Dendritic cell treated with granulocyte-macrophage colony-stimulating factor and Interleukin-4, amounts not matched to agents 40 ng/mL and 50 ng/mL, for 4 days (primary cell): Measurements from ENCODE around the gene NTSR1.
A peak's percentile ranks its signal among the peaks of the same experiment; 100 is the strongest.

Experiments used
- H3K27ac Mint-ChIP-seq: one replicate; pipeline ENCODE4 v1.8.0; 2022; ENCODE audit warnings: mild to moderate bottlenecking, mixed read lengths
- H3K27me3 Mint-ChIP-seq: one replicate; pipeline ENCODE4 v1.8.0; 2022; ENCODE audit warnings: mild to moderate bottlenecking, mixed read lengths
- H3K36me3 Mint-ChIP-seq: one replicate; pipeline ENCODE4 v1.8.0; 2022; ENCODE audit warnings: low read depth, mixed read lengths
- H3K4me1 Mint-ChIP-seq: one replicate; pipeline ENCODE4 v1.8.0; 2022; ENCODE audit warnings: low read depth, mixed read lengths
- H3K4me3 Mint-ChIP-seq: one replicate; pipeline ENCODE4 v1.8.0; 2022; ENCODE audit warnings: mild to moderate bottlenecking, moderate library complexity, mixed read lengths
- H3K9me3 Mint-ChIP-seq: one replicate; pipeline ENCODE4 v1.8.0; 2022; ENCODE audit warnings: mixed read lengths
- intact Hi-C: fragments of 100-400 bp; cut with micrococcal nuclease; formaldehyde crosslinking; loops from one replicate; pipeline ENCODE4 v1.15.0; 2022

NTSR1 gene

GRCh38 chr20:62708591-62709536 lies at the start of gene NTSR1:
Gene NTSR1 (plus strand): TSS chr20:62708836. CDS start chr20:62709208, 372 bp downstream.
- Mint-ChIP-seq H3K4me3 (peak within 1 kb of the TSS; percentile 67), H3K9me3 (no peaks in the 10 kb centered on the region), H3K4me1 (peaks cover 49% of the 10 kb centered on the region), H3K27me3 (peaks cover 62% of the 10 kb centered on the region), H3K27ac (no peak within 1 kb of the TSS), H3K36me3 (no peaks in the 10 kb centered on the region)
- intact Hi-C loops, result no loop called here

GRCh38 chr20:62659488-62660239 lies 49.0 kb upstream of the NTSR1 start:
- Mint-ChIP-seq H3K4me3 (no peak overlapping the region), H3K36me3 (no peaks in the 10 kb centered on the region), H3K9me3 (no peaks in the 10 kb centered on the region), H3K27ac (peak overlapping the region; percentile 76), H3K27me3 (peaks cover 3% of the 10 kb centered on the region), H3K4me1 (peaks cover 70% of the 10 kb centered on the region)
- intact Hi-C loops, result no loop called here

- Mint-ChIP-seq H3K9me3 (no peaks in the 10 kb centered on the region), H3K27me3 (peaks cover 6% of the 10 kb centered on the region), H3K4me1 (peaks cover 76% of the 10 kb centered on the region), H3K36me3 (no peaks in the 10 kb centered on the region), H3K27ac (peak overlapping the region; percentile 86), H3K4me3 (no peak overlapping the region)
- intact Hi-C loops, result no loop called here
Observed at GRCh38 chr20:62660240-62660615, 48.4 kb upstream of the NTSR1 start.

- Mint-ChIP-seq H3K4me3 (no peak overlapping the region), H3K36me3 (no peaks in the 10 kb centered on the region), H3K27ac (peak overlapping the region; percentile 86), H3K9me3 (no peaks in the 10 kb centered on the region), H3K27me3 (peaks cover 6% of the 10 kb centered on the region), H3K4me1 (peaks cover 76% of the 10 kb centered on the region)
- intact Hi-C loops, result no loop called here
Observed at GRCh38 chr20:62660768-62661167, 47.9 kb upstream of the NTSR1 start.

GRCh38 chr20:62661647-62662046 lies 47.0 kb upstream of the NTSR1 start:
- H3K27ac Mint-ChIP-seq, result peak overlapping the region; percentile 86
- intact Hi-C loops, result loop anchor here (1.0 kb wide), 1 partner anchor 9 kb away; no protein-coding TSS in a partner anchor
- peaks cover 81% of the 10 kb centered on the region for H3K4me1 Mint-ChIP-seq

GRCh38 chr20:62662422-62662821 lies 46.2 kb upstream of the NTSR1 start:
- intact Hi-C loops, result loop anchor here (1.0 kb wide), 1 partner anchor 10 kb away; no protein-coding TSS in a partner anchor
- Mint-ChIP-seq H3K27me3 (peaks cover 6% of the 10 kb centered on the region), H3K9me3 (no peaks in the 10 kb centered on the region), H3K27ac (peak overlapping the region; percentile 86), H3K36me3 (no peaks in the 10 kb centered on the region), H3K4me3 (no peak overlapping the region), H3K4me1 (peaks cover 83% of the 10 kb centered on the region)

More at GRCh38 chr20:62661647-62662046, 47.0 kb upstream of the NTSR1 start:
- Mint-ChIP-seq H3K27me3 (peaks cover 6% of the 10 kb centered on the region), H3K4me3 (peak overlapping the region; percentile 54), H3K9me3 (no peaks in the 10 kb centered on the region), H3K36me3 (no peaks in the 10 kb centered on the region)

- intact Hi-C loops, result no loop called here
- H3K27me3 Mint-ChIP-seq, result peaks cover 6% of the 10 kb centered on the region
- H3K27ac Mint-ChIP-seq, result peak overlapping the region; percentile 86
Observed at GRCh38 chr20:62663145-62664018, 45.3 kb upstream of the NTSR1 start.

GRCh38 chr20:62664019-62664971 lies 44.3 kb upstream of the NTSR1 start:
- peaks cover 83% of the 10 kb centered on the region for H3K4me1 Mint-ChIP-seq
- H3K4me3 Mint-ChIP-seq, result no peak overlapping the region
- peak overlapping the region; percentile 60 for H3K27ac Mint-ChIP-seq
- no peaks in the 10 kb centered on the region for H3K36me3 Mint-ChIP-seq
- no peaks in the 10 kb centered on the region for H3K9me3 Mint-ChIP-seq
- intact Hi-C loops, result no loop called here
- peaks cover 6% of the 10 kb centered on the region for H3K27me3 Mint-ChIP-seq

More at GRCh38 chr20:62663145-62664018, 45.3 kb upstream of the NTSR1 start:
- Mint-ChIP-seq H3K4me1 (peaks cover 84% of the 10 kb centered on the region), H3K9me3 (no peaks in the 10 kb centered on the region), H3K4me3 (no peak overlapping the region), H3K36me3 (no peaks in the 10 kb centered on the region)

- intact Hi-C loops, result loop anchor here (5.0 kb wide), 1 partner anchor 142 kb away; no protein-coding TSS in a partner anchor
- no peaks in the 10 kb centered on the region for H3K36me3 Mint-ChIP-seq
- H3K9me3 Mint-ChIP-seq, result no peaks in the 10 kb centered on the region
- H3K27me3 Mint-ChIP-seq, result peaks cover 6% of the 10 kb centered on the region
- peak overlapping the region; percentile 78 for H3K27ac Mint-ChIP-seq
- H3K4me3 Mint-ChIP-seq, result no peak overlapping the region
- H3K4me1 Mint-ChIP-seq, result peaks cover 73% of the 10 kb centered on the region
Observed at GRCh38 chr20:62665153-62665754, 43.4 kb upstream of the NTSR1 start.

GRCh38 chr20:62665826-62666735 lies 42.6 kb upstream of the NTSR1 start:
- H3K4me1 Mint-ChIP-seq, result peaks cover 67% of the 10 kb centered on the region
- intact Hi-C loops, result loop anchor here (5.0 kb wide), 1 partner anchor 141 kb away; no protein-coding TSS in a partner anchor
- H3K27me3 Mint-ChIP-seq, result peaks cover 5% of the 10 kb centered on the region
- H3K9me3 Mint-ChIP-seq, result no peaks in the 10 kb centered on the region
- no peaks in the 10 kb centered on the region for H3K36me3 Mint-ChIP-seq
- no peak overlapping the region for H3K4me3 Mint-ChIP-seq
- peak overlapping the region; percentile 78 for H3K27ac Mint-ChIP-seq

- H3K36me3 Mint-ChIP-seq, result no peaks in the 10 kb centered on the region
- H3K4me1 Mint-ChIP-seq, result peaks cover 69% of the 10 kb centered on the region
- intact Hi-C loops, result loop anchor here (5.0 kb wide), 1 partner anchor 140 kb away; no protein-coding TSS in a partner anchor
- H3K4me3 Mint-ChIP-seq, result no peak overlapping the region
- peaks cover 9% of the 10 kb centered on the region for H3K27me3 Mint-ChIP-seq
- no peaks in the 10 kb centered on the region for H3K9me3 Mint-ChIP-seq
- H3K27ac Mint-ChIP-seq, result peak overlapping the region; percentile 78
Observed at GRCh38 chr20:62666736-62667529, 41.7 kb upstream of the NTSR1 start.
